GM15510 (cell line): ENCODE measurements around the gene SLC39A1.

Source experiments
- POLR2A ChIP-seq: IDR thresholded peaks from 3 replicates; pipeline ENCODE4 v1.6.1; 2011; ENCODE audit warnings: borderline replicate concordance; ENCODE audit not compliant: insufficient read length; ENCODE audit errors: extremely low read depth

Gene SLC39A1

GRCh38 chr1:153963030-153963849, at the start of gene SLC39A1:
Gene SLC39A1, minus strand, starts transcription at chr1:153963537. Its CDS starts 822 bp downstream, at chr1:153962715.
- TF ChIP-seq POLR2A: peak; percentile 67

GRCh38 chr1:154012129-154012528, 48.8 kb upstream of the SLC39A1 start:
- TF ChIP-seq POLR2A: no peak

GRCh38 chr1:154006136-154006535, 42.8 kb upstream of the SLC39A1 start:
- no peak for TF ChIP-seq POLR2A

- TF ChIP-seq POLR2A: no peak
These were observed 37.1 kb upstream of the SLC39A1 start for GRCh38 chr1:154000420-154000819.

GRCh38 chr1:153995640-153996039, 32.3 kb upstream of the SLC39A1 start:
- TF ChIP-seq POLR2A: no peak

- no peak for TF ChIP-seq POLR2A
These were observed 31.9 kb upstream of the SLC39A1 start for GRCh38 chr1:153995202-153995601.

GRCh38 chr1:153991806-153992205, 28.5 kb upstream of the SLC39A1 start:
- no peak for TF ChIP-seq POLR2A

GRCh38 chr1:153991151-153991630, 27.9 kb upstream of the SLC39A1 start:
- TF ChIP-seq POLR2A: no peak

- peak; percentile 100 for TF ChIP-seq POLR2A
These were observed 27.3 kb upstream of the SLC39A1 start, which contains the start of gene RPS27 for GRCh38 chr1:153990468-153991150. Gene RPS27, plus strand, starts transcription at chr1:153990762. Its CDS starts 35 bp downstream, at chr1:153990797.

GRCh38 chr1:153987621-153988020, 24.3 kb upstream of the SLC39A1 start:
- no peak for TF ChIP-seq POLR2A

- no peak for TF ChIP-seq POLR2A
These were observed 22.8 kb upstream of the SLC39A1 start, which contains the start of gene RAB13 for GRCh38 chr1:153985941-153986761. Gene RAB13, minus strand, starts transcription at chr1:153986339. Its CDS starts 103 bp downstream, at chr1:153986236.

GRCh38 chr1:153985341-153985912, 22.1 kb upstream of the SLC39A1 start:
- no peak for TF ChIP-seq POLR2A

GRCh38 chr1:153984123-153984894, 21.0 kb upstream of the SLC39A1 start:
- no peak for TF ChIP-seq POLR2A
